ENCODE data around the gene CIITA. TPM values are rescaled to one million over a fixed set of nuclear protein-coding genes. Genes with fewer than 3 reads are reported as not detected.
"Not testable (repeated sequence)": the region's sequence is repeated elsewhere in the genome, so short reads cannot be mapped to it uniquely, and the experiment has no call there.

CIITA gene
- total and polyA plus RNA-seq, 2 experiments from 2014 or later = 0.09 TPM; not detected in 1

- H3K36me3 ChIP-seq (ENCODE audit: low read depth) = no peaks in the 10 kb centered on the region
- 79 to 88% methylated on average over 4 of the region's 4 CpGs for WGBS, 2 experiments (ENCODE audit: low coverage in 1 of 2, low lambda C conversion rate in 2 of 2, missing lambda C conversion rate in 2 of 2)
- no peak for TF ChIP-seq EZH2phosphoT487 (IDR thresholded peaks at IDR 0.05; ENCODE audit: insufficient read depth, low read depth)
- no peak for TF ChIP-seq EZH2 (IDR thresholded peaks at IDR 0.05; ENCODE audit: insufficient read depth, poor library complexity, severe bottlenecking)
- no peak overlapping the region for H3K4me3 ChIP-seq
- H3K27me3 ChIP-seq (replicated peaks; ENCODE audit: insufficient read depth) = no peaks in the 10 kb centered on the region
- H3K27ac ChIP-seq = no peak overlapping the region
- in situ Hi-C loops (cut with MboI) = no loop called here
- H3K9me2 ChIP-seq (ENCODE audit: insufficient read depth) = no peaks in the 10 kb centered on the region
- 0 out of 2 replicates have a peak, but pooled peaks cover 4% of the 10 kb centered on the region for H3F3A ChIP-seq (ENCODE audit: insufficient read depth)
- peaks cover 11% of the 10 kb centered on the region for H3K4me1 ChIP-seq (ENCODE audit: insufficient read depth)
- H3K9me3 ChIP-seq (ENCODE audit: low read depth) = no peaks in the 10 kb centered on the region
- H3K79me2 ChIP-seq (ENCODE audit: insufficient read depth) = peaks cover 8% of the 10 kb centered on the region; the same call in 1 of the 2 replicates
- no peak overlapping the region for H3K9ac ChIP-seq
- H2AFZ ChIP-seq = no peak overlapping the region
- no peaks in the 10 kb centered on the region; the same call in 1 of the 2 replicates for H4K20me1 ChIP-seq (ENCODE audit: insufficient read depth)
- no peak overlapping the region for H3K4me2 ChIP-seq (ENCODE audit: unreplicated experiment)
- no peak for DNase-seq
These were observed 49.1 kb downstream of the CIITA start for GRCh38 chr16:10926094-10926493.

GRCh38 chr16:10926867-10927266, 49.9 kb downstream of the CIITA start:
- H3K4me3 ChIP-seq = no peak overlapping the region
- peaks cover 16% of the 10 kb centered on the region for H3K79me2 ChIP-seq (ENCODE audit: insufficient read depth)

GRCh38 chr16:10927497-10928112, 50.6 kb downstream of the CIITA start:
- Histone ChIP-seq H3K9ac (no peak overlapping the region), H3K4me2 (ENCODE audit: unreplicated experiment) (no peak overlapping the region), H4K20me1 (ENCODE audit: insufficient read depth) (no peaks in the 10 kb centered on the region; the same call in 1 of the 2 replicates), H3K9me3 (ENCODE audit: low read depth) (no peaks in the 10 kb centered on the region), H3K4me1 (ENCODE audit: insufficient read depth) (peaks cover 3% of the 10 kb centered on the region), H3K27ac (no peak overlapping the region), H3K79me2 (ENCODE audit: insufficient read depth) (peaks cover 23% of the 10 kb centered on the region), H3F3A (ENCODE audit: insufficient read depth) (0 out of 2 replicates have a peak, but pooled peaks cover 2% of the 10 kb centered on the region), H3K4me3 (no peak overlapping the region), H2AFZ (no peak overlapping the region), H3K9me2 (ENCODE audit: insufficient read depth) (no peaks in the 10 kb centered on the region), H3K27me3 (replicated peaks; ENCODE audit: insufficient read depth) (no peaks in the 10 kb centered on the region), H3K36me3 (ENCODE audit: low read depth) (no peaks in the 10 kb centered on the region)
- TF ChIP-seq EZH2 (IDR thresholded peaks at IDR 0.05; ENCODE audit: insufficient read depth, poor library complexity, severe bottlenecking) (no peak), EZH2phosphoT487 (IDR thresholded peaks at IDR 0.05; ENCODE audit: insufficient read depth, low read depth) (no peak)
- WGBS, 2 experiments (ENCODE audit: low coverage in 1 of 2, low lambda C conversion rate in 2 of 2, missing lambda C conversion rate in 2 of 2) = 91 to 92% methylated on average over 11 of the region's 11 CpGs
- no peak for DNase-seq
- in situ Hi-C loops (cut with MboI) = no loop called here

More at GRCh38 chr16:10926867-10927266, 49.9 kb downstream of the CIITA start:
- H3K4me2 ChIP-seq (ENCODE audit: unreplicated experiment) = no peak overlapping the region
- in situ Hi-C loops (cut with MboI) = no loop called here
- no peaks in the 10 kb centered on the region for H3K27me3 ChIP-seq (replicated peaks; ENCODE audit: insufficient read depth)
- 0 out of 2 replicates have a peak, but pooled peaks cover 4% of the 10 kb centered on the region for H3F3A ChIP-seq (ENCODE audit: insufficient read depth)
- no peak for DNase-seq
- TF ChIP-seq EZH2phosphoT487 (IDR thresholded peaks at IDR 0.05; ENCODE audit: insufficient read depth, low read depth) (no peak), EZH2 (IDR thresholded peaks at IDR 0.05; ENCODE audit: insufficient read depth, poor library complexity, severe bottlenecking) (no peak)
- 93 to 96% methylated on average over 5 of the region's 5 CpGs for WGBS, 2 experiments (ENCODE audit: low coverage in 1 of 2, low lambda C conversion rate in 2 of 2, missing lambda C conversion rate in 2 of 2)
- H4K20me1 ChIP-seq (ENCODE audit: insufficient read depth) = no peaks in the 10 kb centered on the region; the same call in 1 of the 2 replicates
- no peaks in the 10 kb centered on the region for H3K9me3 ChIP-seq (ENCODE audit: low read depth)
- no peaks in the 10 kb centered on the region for H3K36me3 ChIP-seq (ENCODE audit: low read depth)
- no peak overlapping the region for H3K27ac ChIP-seq
- H3K9ac ChIP-seq = no peak overlapping the region
- H3K9me2 ChIP-seq (ENCODE audit: insufficient read depth) = no peaks in the 10 kb centered on the region
- H2AFZ ChIP-seq = no peak overlapping the region
- peaks cover 10% of the 10 kb centered on the region for H3K4me1 ChIP-seq (ENCODE audit: insufficient read depth)

- H3K4me2 ChIP-seq (ENCODE audit: unreplicated experiment); DNase-seq; H3K27me3 ChIP-seq (replicated peaks; ENCODE audit: insufficient read depth); H3K4me3 ChIP-seq; H3K4me1 ChIP-seq (ENCODE audit: insufficient read depth); H3K36me3 ChIP-seq (ENCODE audit: low read depth); H4K20me1 ChIP-seq (ENCODE audit: insufficient read depth); H3K9me2 ChIP-seq (ENCODE audit: insufficient read depth); H3K9me3 ChIP-seq (ENCODE audit: low read depth); in situ Hi-C loops (cut with MboI); H3K9ac ChIP-seq; H3K27ac ChIP-seq; H3F3A ChIP-seq (ENCODE audit: insufficient read depth); H2AFZ ChIP-seq: not testable (repeated sequence)
- peaks cover 38% of the 10 kb centered on the region for H3K79me2 ChIP-seq (ENCODE audit: insufficient read depth)
- WGBS, 2 experiments (ENCODE audit: low coverage in 1 of 2, low lambda C conversion rate in 2 of 2, missing lambda C conversion rate in 2 of 2) = 86 to 89% methylated on average over 12 of the region's 12 CpGs
These were observed 52.1 kb downstream of the CIITA start for GRCh38 chr16:10929097-10929496.

All from GM23248 (cell line).